DMS114 treated with DMSO at 0.1 percent for 48 hours (cell line): Measurements from ENCODE around the gene SYT15B.
"Not testable (repeated sequence)": the region's sequence is repeated elsewhere in the genome, so short reads cannot be mapped to it uniquely, and the experiment has no call there.

Source experiments
- DNase-seq: peaks from one replicate; lab custom pipeline; 2025; ENCODE audit not compliant: unreplicated experiment; lab: John Stamatoyannopoulos, UW

The SYT15B gene

GRCh38 chr10:47763554-47764175, at the start of gene SYT15B:
TSS of gene SYT15B (minus strand) at chr10:47763592. CDS start at chr10:47762640, 952 bp downstream.
- DNase-seq, result not testable (repeated sequence)

DNA sequence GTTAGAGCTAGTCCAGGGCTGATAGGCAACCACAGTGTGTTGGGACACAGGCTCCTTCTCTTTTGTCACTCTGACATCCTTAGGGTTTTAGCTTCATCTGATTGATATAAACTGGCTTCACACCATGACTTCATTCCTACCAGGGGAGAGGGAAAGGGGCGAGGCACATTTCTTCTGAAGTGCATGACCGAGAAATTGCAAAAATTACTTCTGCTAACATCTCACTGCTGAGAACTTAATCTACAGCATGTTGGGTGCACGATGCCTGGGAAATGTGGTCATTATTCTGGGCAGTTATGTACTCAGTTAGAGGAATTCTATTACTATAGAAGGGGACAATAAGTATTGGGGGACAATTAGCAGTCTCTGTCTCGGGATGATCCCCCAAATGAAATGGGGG, 16.2 kb upstream of the SYT15B start:
- not testable (repeated sequence) for DNase-seq

DNA sequence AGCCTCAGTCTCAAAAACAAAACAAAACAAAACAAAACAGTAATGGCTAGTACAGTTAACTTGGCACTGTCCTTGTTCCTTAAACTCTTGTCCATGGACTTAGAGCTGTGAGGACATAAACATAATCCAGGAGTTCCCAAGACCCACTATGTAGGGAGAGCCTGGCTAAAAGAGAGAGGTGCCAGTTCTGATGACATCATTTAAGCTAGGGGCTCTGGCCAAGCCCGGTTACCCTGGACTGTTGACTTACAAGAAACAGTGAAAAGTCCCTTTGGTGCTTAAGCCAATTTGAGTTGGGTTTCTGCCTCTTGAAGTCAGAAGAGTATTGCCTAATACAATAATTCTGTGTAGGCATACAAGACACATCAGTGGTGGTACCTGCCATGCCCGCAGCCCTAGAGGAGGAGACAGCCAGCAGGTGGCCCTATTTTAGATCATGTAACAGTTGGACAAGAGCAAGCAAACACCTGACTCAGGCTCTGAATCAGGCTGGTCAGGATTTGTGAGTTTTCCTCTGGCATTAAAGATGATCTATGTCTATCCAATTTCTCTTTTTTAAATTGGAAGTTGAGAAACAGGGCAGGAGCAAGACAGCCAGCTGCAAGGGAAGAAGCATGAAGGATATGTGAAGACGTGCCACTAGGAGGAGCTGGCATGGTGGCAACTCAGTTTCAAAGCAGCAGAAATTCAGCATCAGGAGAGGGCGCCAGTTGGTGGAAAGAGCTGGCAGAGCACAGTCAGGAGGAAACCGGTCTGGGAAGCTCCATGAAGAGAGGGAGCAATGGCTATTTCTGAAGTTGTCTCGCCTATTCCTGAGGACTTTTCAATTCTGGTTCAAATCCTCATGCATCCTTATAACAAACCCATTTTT, 12.2 kb upstream of the SYT15B start:
- peak; percentile 55 for DNase-seq

DNA sequence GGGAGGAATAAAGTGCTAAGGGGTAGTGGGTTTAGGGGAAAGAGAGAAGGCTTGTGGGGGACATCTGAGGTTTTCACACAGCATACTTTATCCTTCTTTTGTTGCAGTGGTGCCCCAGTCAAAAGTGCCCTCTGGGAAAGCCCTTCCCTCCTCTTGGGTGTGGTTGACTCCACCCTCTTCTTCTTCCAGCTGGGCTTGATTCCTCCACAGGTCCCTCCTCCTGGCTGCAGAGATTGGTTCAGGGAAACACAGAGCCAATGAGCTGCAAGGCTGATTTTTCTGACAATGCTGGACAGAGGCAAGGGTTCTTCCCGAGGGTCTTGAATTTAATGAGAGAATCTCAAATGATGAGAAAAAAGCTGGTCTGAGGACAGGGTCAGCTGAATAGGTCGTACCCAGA, 7.4 kb upstream of the SYT15B start:
- DNase-seq, result not testable (repeated sequence)

- DNase-seq, result not testable (repeated sequence)
Measured at GRCh38 chr10:47768578-47769115, 5.3 kb upstream of the SYT15B start.

GRCh38 chr10:47768085-47768484, 4.7 kb upstream of the SYT15B start:
- DNase-seq, result not testable (repeated sequence)

- not testable (repeated sequence) for DNase-seq
Measured at GRCh38 chr10:47767236-47767635, 3.8 kb upstream of the SYT15B start.

DNA sequence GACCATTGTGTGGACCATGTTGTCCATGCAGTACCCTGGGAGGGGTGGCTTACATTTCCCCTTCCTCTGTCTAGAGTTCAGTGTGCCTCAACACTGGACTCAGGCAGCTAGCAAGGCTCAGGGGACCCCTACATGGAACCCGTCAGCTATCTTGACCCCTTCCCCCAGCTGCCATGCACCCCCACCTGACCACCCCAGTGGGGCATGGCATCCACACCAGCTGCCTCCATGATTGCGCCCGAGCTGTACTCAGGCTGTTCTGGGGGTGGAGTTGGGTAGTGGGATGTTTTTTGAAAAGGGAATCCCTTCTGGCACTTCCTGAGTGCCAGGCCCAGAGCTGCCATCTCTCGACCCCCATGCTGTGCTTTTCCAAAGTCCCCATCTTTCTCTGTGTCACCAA, 1.8 kb upstream of the SYT15B start:
- not testable (repeated sequence) for DNase-seq

DNA sequence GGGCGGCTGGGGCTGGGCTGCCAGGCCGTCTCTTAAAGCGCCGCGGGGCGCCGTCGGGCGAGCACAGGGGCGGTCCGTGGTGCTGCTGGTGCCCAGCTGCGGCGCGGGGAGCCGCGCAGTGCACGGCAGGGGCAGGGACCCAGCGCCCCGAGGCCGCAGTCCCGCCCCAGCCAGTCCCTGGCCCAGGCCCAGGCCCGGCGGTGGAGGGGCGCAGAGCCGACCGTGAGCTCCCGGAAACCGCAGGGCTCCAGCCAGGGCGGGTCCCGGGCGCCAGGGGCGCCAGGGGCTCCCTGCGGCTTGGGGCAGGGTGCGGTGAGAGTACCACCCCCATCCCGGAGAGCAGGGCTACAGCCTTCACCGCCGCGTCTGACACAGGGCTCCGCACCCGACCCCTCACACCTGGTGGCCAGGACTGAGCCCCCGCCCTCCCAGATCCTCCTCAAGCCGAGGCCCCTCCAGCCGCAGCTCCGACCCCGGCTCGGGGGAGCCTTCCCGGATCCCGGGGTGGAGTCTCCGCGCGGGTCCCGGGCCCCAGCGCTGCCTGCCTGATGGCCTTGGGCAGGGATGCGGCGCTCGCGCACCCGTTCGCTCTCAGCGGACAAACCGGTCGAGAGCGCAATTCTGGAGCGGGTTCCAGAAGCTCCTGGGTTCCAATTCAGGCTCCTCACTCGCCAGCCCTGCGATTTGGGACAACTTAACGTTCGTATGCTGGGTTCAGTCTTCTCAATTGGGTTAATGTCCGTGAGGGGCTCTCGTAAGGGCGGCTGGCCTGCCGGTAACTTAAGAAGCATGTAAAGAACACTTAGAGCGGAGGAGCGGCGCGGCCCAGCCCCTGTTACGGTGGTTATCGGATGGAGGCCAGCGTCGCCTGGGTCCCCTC, 478 bp downstream of the SYT15B start:
- DNase-seq, result not testable (repeated sequence)

DNA sequence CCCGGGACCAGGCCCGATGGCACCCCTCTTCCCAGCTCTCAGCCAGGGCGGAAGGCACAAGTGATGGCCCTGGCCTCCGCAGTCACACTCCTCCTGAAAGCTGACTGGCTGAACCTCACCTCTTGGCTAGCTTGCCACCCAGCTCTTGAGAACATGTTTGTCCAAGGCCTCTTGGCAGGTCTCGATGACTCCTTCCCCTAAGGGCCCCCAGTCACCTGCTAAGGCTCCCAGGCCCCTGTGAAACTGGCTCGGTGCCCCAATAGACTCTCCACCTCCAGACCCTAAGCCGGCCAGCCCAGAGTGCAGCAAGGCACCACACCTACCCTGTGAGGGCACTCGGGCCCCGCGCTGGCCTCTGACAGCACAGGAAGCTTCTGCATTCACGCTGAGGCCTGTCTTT, 4.5 kb downstream of the SYT15B start:
- DNase-seq, result not testable (repeated sequence)

GRCh38 chr10:47756169-47756568, 7.2 kb downstream of the SYT15B start:
- DNase-seq, result not testable (repeated sequence)

GRCh38 chr10:47753871-47754270, 9.5 kb downstream of the SYT15B start:
- not testable (repeated sequence) for DNase-seq

- not testable (repeated sequence) for DNase-seq
Measured at GRCh38 chr10:47753176-47753575, 10.2 kb downstream of the SYT15B start.

DNA sequence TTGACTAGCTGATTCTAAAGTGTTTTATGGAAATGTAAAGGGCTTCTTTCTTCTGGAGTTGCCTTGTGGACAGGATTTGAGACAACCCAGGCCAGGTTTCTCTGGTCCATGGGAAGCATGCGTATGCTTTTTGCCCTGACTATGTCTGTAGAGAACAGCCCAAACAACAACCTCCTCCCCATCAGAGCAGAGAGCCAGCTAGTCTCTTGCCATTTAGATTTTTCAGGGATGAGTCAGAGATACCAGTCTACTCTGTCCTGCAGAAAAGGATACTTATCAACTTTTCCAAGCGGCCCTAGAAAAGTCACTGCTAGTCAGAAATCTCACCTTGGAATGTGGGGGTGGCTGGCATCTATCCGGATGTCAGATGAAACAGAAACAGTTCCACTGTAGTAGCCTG, 11.6 kb downstream of the SYT15B start:
- DNase-seq, result not testable (repeated sequence)

DNA sequence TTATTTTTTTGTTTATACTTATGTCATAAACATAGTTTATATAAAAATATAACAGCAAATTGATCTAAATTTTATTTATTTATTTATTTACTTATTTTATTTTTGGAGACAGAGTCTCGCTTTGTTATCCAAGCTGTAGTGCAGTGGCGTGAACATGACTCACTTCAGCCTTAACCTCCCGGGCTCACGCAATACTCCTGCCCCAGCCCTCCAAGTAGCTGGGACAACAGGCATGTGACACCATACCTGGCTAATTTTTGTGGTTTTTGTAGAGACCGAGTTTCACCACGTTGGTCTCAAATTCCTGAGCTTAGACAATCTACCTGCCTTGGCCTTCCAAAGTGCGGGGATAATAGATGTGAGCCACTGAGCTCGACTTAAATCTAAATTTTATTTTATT, 13.0 kb downstream of the SYT15B start:
- not testable (repeated sequence) for DNase-seq

- DNase-seq, result not testable (repeated sequence)
Measured at GRCh38 chr10:47746780-47747376, 16.5 kb downstream of the SYT15B start.

DNA sequence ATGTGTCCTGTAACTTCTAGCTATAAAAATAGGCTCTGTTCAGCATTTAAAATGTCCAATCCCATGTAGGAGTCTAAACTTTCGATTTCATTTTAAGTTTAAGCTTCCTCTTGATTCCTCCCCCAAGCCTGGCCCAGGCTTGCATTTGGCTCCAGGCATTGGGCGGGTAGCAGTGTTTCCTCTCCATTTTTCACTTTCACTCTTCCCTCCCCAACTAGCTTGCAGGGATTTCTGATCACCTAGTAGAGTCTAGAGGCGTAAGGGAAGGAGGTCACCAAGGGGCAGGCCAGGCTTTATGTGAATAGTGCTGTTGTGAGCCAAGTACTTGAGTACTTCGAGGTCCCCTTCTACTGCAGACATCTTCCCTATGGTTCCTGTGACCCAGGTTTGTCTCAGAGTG, 18.5 kb downstream of the SYT15B start:
- DNase-seq, result not testable (repeated sequence)

DNA sequence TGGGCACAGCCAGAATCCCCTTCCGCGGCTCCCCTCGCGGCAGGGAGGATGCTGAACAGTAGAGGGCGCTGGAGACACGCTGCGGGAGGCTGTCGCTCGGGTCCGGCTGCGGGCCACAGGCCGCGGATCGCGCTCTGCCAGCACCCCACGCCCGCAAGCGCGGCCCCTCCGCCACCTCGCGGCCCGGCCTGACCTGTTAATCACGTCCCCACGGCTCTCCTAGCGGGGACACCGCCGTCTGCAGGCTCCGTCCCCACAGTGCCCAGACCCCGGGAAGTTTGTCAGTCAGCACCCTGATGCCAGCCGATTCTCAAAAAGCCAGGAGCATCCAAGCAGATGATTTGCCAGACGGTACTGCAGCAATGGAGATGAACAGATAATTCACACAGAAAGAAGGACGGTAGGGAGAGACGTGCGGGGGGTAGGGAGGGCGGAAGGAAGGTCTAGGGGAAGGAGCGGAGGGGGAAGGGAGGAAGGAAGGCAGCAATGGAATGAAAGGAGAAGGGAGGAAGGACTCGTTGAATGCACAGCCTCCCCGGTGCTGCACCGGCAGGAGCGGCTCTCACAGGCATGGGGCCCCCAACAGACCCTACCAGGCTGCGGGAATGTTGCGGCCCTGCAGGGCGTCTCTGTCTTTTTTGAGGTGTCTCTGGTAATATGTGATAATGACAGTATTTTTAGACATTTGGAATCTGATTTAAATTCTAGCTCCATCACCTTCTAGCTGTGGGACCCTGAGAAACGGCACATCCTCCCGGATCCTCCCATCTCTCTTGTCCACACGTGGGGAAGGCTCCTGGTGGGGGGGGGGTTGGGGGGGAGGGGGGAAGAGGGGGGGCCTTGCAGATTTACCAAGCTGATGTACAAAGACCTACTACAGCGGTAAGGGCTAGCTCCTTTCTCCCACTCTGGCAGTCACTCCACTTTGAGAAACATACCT, 19.5 kb downstream of the SYT15B start:
- not testable (repeated sequence) for DNase-seq

DNA sequence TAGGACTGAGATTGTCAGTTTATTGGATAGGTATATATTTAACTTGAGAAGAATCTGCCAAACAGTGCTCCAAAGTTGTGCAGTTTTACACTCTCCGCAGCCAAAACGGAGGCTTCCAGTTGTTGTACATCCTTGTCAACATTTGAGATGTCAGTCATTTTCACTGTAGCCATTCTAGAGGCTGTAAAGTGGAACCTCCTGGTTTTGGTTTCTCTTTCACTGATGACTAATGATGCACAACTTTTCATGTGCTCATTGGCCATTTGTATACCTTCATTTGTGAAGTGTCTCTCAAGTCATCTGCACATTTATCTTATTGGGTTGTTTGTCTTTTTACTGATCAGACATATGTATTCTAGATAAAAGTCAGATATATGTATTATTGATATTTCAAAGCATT, 22.5 kb downstream of the SYT15B start:
- not testable (repeated sequence) for DNase-seq
